ENCODE measurements around the gene CHCHD3.

Gene CHCHD3

GRCh38 chr7:132941905-132942304 lies 140.0 kb downstream of the CHCHD3 start:
- no peaks in the 10 kb centered on the region for H3K36me3 ChIP-seq (ENCODE audit: insufficient read depth)
- no peaks in the 10 kb centered on the region for H3K4me1 ChIP-seq (ENCODE audit: low read depth, poor library complexity, severe bottlenecking)
- H3K9ac ChIP-seq = no peak overlapping the region
- no peak for TF ChIP-seq CTCF (conservative IDR thresholded peaks at IDR 0.05; ENCODE audit: low read depth, low read length)
- H4K20me1 ChIP-seq (ENCODE audit: insufficient read depth) = no peaks in the 10 kb centered on the region
- no peak overlapping the region for H3K27ac ChIP-seq
- H3K79me2 ChIP-seq (ENCODE audit: insufficient read depth, low read depth) = no peaks in the 10 kb centered on the region
- H2AFZ ChIP-seq (ENCODE audit: low read depth) = no peak overlapping the region
- H3K27me3 ChIP-seq (ENCODE audit: insufficient read depth, low read depth) = no peaks in the 10 kb centered on the region
- no peak overlapping the region for H3K4me3 ChIP-seq (IDR thresholded peaks at IDR 0.05; ENCODE audit: insufficient read depth, low read depth, low read length)
- no peak overlapping the region for H3K4me2 ChIP-seq

- H3K4me2 ChIP-seq = no peak overlapping the region
- no peaks in the 10 kb centered on the region for H4K20me1 ChIP-seq (ENCODE audit: insufficient read depth)
- H3K4me3 ChIP-seq (IDR thresholded peaks at IDR 0.05; ENCODE audit: insufficient read depth, low read depth, low read length) = no peak overlapping the region
- no peak for TF ChIP-seq CTCF (conservative IDR thresholded peaks at IDR 0.05; ENCODE audit: low read depth, low read length)
- H3K27ac ChIP-seq = no peak overlapping the region
- no peak overlapping the region for H3K9ac ChIP-seq
- H3K36me3 ChIP-seq (ENCODE audit: insufficient read depth) = no peaks in the 10 kb centered on the region
- no peak overlapping the region for H2AFZ ChIP-seq (ENCODE audit: low read depth)
- no peaks in the 10 kb centered on the region for H3K4me1 ChIP-seq (ENCODE audit: low read depth, poor library complexity, severe bottlenecking)
- H3K27me3 ChIP-seq (ENCODE audit: insufficient read depth, low read depth) = no peaks in the 10 kb centered on the region
- H3K79me2 ChIP-seq (ENCODE audit: insufficient read depth, low read depth) = no peaks in the 10 kb centered on the region
Observed at GRCh38 chr7:132941428-132941827, 140.5 kb downstream of the CHCHD3 start.

- H3K4me2 ChIP-seq = no peak overlapping the region
Observed at GRCh38 chr7:132940084-132940483, 141.8 kb downstream of the CHCHD3 start.

GRCh38 chr7:132939495-132939894 lies 142.4 kb downstream of the CHCHD3 start:
- no peaks in the 10 kb centered on the region for H3K27me3 ChIP-seq (ENCODE audit: insufficient read depth, low read depth)
- no peak overlapping the region for H3K27ac ChIP-seq
- H3K9ac ChIP-seq = no peak overlapping the region
- no peaks in the 10 kb centered on the region for H3K36me3 ChIP-seq (ENCODE audit: insufficient read depth)
- H2AFZ ChIP-seq (ENCODE audit: low read depth) = no peak overlapping the region
- no peaks in the 10 kb centered on the region for H4K20me1 ChIP-seq (ENCODE audit: insufficient read depth)
- H3K4me2 ChIP-seq = no peak overlapping the region
- no peaks in the 10 kb centered on the region for H3K4me1 ChIP-seq (ENCODE audit: low read depth, poor library complexity, severe bottlenecking)
- H3K4me3 ChIP-seq (IDR thresholded peaks at IDR 0.05; ENCODE audit: insufficient read depth, low read depth, low read length) = no peak overlapping the region
- TF ChIP-seq CTCF (conservative IDR thresholded peaks at IDR 0.05; ENCODE audit: low read depth, low read length) = no peak
- no peaks in the 10 kb centered on the region for H3K79me2 ChIP-seq (ENCODE audit: insufficient read depth, low read depth)

More at GRCh38 chr7:132940084-132940483, 141.8 kb downstream of the CHCHD3 start:
- Histone ChIP-seq H3K36me3 (ENCODE audit: insufficient read depth) (no peaks in the 10 kb centered on the region), H3K9ac (no peak overlapping the region), H4K20me1 (ENCODE audit: insufficient read depth) (no peaks in the 10 kb centered on the region), H3K4me1 (ENCODE audit: low read depth, poor library complexity, severe bottlenecking) (no peaks in the 10 kb centered on the region), H3K27ac (no peak overlapping the region), H3K79me2 (ENCODE audit: insufficient read depth, low read depth) (no peaks in the 10 kb centered on the region), H3K27me3 (ENCODE audit: insufficient read depth, low read depth) (no peaks in the 10 kb centered on the region), H2AFZ (ENCODE audit: low read depth) (no peak overlapping the region), H3K4me3 (IDR thresholded peaks at IDR 0.05; ENCODE audit: insufficient read depth, low read depth, low read length) (no peak overlapping the region)
- TF ChIP-seq CTCF (conservative IDR thresholded peaks at IDR 0.05; ENCODE audit: low read depth, low read length) = no peak
